GM12878 (cell line): Measurements from ENCODE around the gene TNK2.

Experiments used
- CTCF ChIP-seq, 3 experiments: IDR thresholded peaks in 2 of 3; conservative IDR thresholded peaks in 1 of 3; 2 replicates each; pipeline ENCODE4 v1.5.1; 2011; ENCODE audit warnings: low read depth in 3 of 3, low read length in 3 of 3, mild to moderate bottlenecking in 3 of 3, control low read depth in 2 of 3, moderate library complexity in 2 of 3, inconsistent platforms in 1 of 3, mixed read lengths in 1 of 3; ENCODE audit not compliant: control insufficient read depth in 2 of 3, insufficient read depth in 1 of 3; ENCODE audit errors: extremely low read depth in 1 of 3
- ESRRA ChIP-seq: IDR thresholded peaks from 2 replicates; pipeline ENCODE4 v1.6.1; 2012; ENCODE audit warnings: mild to moderate bottlenecking, low read length, improper control_type of control experiment
- JUND ChIP-seq: IDR thresholded peaks from 2 replicates; pipeline ENCODE4 v1.6.1; 2012; ENCODE audit warnings: low read depth, mild to moderate bottlenecking, low read length, improper control_type of control experiment, moderate library complexity
- RAD21 ChIP-seq: IDR thresholded peaks from 2 replicates; pipeline ENCODE4 v1.6.1; 2011; ENCODE audit warnings: mild to moderate bottlenecking, low read depth, low read length, moderate library complexity; ENCODE audit not compliant: insufficient read depth
- USF2 ChIP-seq: IDR thresholded peaks from 2 replicates; pipeline ENCODE4 v1.6.1; 2011; ENCODE audit warnings: low read depth, low read length, improper control_type of control experiment, borderline replicate concordance
- ZNF384 ChIP-seq: IDR thresholded peaks from 2 replicates; pipeline ENCODE4 v1.6.1; 2012; ENCODE audit warnings: low read depth, mild to moderate bottlenecking, low read length, improper control_type of control experiment, borderline replicate concordance

- TF ChIP-seq CTCF (IDR thresholded peaks at IDR 0.05 in 2 of 3, conservative IDR thresholded peaks at IDR 0.05 in 1 of 3; ENCODE audit: control insufficient read depth in 2 of 3, extremely low read depth in 1 of 3, insufficient read depth in 1 of 3, low read depth in 3 of 3, low read length in 3 of 3): peak; percentile 100; a peak in 5 of 6 replicates
- no peak for TF ChIP-seq ESRRA
- TF ChIP-seq ZNF384: no peak
- peak; percentile 100 for TF ChIP-seq RAD21
- TF ChIP-seq USF2: no peak
- TF ChIP-seq JUND: no peak
Measured at GRCh38 chr3:195850857-195851543, 57.4 kb downstream of the TNK2 start.
